GM13976 (cell line): Measurements from ENCODE around the gene ZSWIM6.

ENCODE experiments used
- DNase-seq: peaks from one replicate; pipeline ENCODE4 v3.0.0; 2012; ENCODE audit warnings: low spot score
- in situ Hi-C: fragments of 300-500 bp; cut with MboI; formaldehyde crosslinking; loops from one replicate; pipeline ENCODE4 v1.12.0; 2022; ENCODE audit warnings: low sequenced_read_pairs, mixed read lengths, inconsistent platforms; ENCODE audit not compliant: unreplicated experiment
- TF ChIP-seq, protein P1 (sequence below): IDR thresholded peaks from 2 replicates; pipeline ENCODE4 v1.5.1; 2012; ENCODE audit warnings: borderline replicate concordance, mild to moderate bottlenecking; ENCODE audit not compliant: insufficient read depth; ENCODE audit errors: extremely low read depth, missing control alignments, control extremely low read depth

ZSWIM6 gene

DNA sequence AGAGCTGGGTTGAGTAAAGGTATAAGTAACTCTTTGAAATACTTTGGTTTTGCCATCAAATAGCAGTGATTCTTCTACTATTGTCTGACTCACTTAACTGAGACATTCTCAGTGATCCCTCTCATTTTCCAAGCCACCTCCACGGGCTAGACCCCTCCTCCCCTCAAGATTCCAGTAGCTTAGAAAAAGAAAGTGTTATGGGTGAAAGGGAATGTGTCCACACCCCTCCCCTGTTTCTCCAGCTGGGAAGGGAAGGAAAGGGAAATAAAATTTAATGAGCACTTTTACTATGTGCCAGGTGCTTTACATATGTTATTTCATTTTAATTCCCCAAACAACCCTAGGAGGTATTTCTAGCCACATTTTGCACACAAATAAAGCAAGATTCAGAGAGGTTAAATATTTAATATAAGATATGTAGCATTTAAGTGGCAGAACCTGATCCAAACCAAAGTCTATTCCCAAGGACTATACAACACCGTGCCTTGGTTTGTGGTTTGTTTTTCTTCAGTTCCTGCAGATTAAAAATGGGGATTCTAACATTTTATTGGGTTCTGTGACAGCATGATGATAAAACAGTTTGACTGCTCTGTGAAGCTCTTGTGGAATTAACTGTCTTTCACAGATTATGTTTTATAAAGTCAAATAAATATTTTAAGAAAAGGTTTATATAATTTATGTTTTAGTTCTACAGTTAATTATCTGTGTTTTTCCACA, 135.9 kb downstream of the ZSWIM6 start:
- in situ Hi-C loops: no loop called here
- no peak for DNase-seq
- TF ChIP-seq, protein P1, sequence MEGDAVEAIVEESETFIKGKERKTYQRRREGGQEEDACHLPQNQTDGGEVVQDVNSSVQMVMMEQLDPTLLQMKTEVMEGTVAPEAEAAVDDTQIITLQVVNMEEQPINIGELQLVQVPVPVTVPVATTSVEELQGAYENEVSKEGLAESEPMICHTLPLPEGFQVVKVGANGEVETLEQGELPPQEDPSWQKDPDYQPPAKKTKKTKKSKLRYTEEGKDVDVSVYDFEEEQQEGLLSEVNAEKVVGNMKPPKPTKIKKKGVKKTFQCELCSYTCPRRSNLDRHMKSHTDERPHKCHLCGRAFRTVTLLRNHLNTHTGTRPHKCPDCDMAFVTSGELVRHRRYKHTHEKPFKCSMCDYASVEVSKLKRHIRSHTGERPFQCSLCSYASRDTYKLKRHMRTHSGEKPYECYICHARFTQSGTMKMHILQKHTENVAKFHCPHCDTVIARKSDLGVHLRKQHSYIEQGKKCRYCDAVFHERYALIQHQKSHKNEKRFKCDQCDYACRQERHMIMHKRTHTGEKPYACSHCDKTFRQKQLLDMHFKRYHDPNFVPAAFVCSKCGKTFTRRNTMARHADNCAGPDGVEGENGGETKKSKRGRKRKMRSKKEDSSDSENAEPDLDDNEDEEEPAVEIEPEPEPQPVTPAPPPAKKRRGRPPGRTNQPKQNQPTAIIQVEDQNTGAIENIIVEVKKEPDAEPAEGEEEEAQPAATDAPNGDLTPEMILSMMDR: no peak

DNA sequence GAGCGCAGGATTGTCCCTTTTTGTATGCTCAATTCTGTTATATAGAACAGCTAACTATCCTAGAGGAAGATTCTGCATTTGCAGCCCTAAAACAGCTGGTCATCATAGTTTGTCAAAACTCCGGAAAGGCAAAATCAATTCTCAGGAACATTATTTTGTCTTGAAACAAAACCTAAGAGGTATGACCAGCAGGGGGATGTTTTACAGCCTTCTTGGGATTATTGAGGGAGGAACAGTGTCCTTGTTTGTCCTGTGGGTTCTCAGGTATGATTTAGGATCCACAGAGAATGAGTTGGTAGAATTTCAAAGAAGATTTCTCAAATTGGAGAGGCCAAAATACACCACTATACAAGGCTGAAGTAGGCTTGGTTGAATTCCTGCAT, 136.4 kb downstream of the ZSWIM6 start:
- in situ Hi-C loops: no loop called here
- TF ChIP-seq, protein P1: no peak

GRCh38 chr5:61471352-61471751, 139.3 kb downstream of the ZSWIM6 start:
- no peak for DNase-seq
- TF ChIP-seq, protein P1: no peak
- in situ Hi-C loops: no loop called here

More for the DNA sequence above, 136.4 kb downstream of the ZSWIM6 start:
- no peak for DNase-seq

DNA sequence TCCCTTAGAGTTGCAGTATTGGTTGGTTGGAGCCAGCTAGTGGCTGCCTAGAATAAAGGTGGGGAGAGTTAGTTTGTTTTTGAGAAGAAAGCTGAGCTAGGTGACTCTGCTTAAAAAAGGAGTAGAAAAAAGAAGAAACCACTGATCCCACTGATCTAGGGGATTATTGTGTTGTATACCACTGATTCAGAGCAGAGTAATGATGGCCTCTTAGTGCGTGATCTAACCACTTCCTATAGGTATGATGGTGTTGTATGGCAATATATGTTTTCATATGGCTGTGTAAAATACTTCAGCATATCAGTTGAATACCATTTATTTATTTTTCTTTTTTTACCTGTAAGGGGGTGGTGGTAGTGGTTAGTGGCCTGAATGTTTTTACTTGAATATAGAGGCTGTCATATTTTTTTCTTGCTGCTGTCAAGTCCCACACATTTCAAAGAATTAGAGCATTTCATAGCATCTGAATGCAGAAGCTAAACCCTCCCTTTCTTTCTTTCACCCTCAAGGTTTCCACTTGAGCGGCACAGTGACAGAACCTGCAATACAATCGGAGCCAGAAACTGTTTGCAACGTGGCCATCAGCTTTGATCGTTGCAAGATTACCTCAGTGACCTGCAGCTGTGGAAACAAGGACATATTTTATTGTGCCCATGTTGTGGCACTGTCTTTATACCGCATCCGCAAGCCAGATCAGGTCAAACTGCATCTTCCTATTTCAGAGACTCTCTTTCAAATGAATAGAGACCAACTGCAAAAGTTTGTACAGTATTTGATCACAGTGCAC, 140.3 kb downstream of the ZSWIM6 start:
- in situ Hi-C loops: no loop called here
- no peak for DNase-seq
- TF ChIP-seq, protein P1: no peak

DNA sequence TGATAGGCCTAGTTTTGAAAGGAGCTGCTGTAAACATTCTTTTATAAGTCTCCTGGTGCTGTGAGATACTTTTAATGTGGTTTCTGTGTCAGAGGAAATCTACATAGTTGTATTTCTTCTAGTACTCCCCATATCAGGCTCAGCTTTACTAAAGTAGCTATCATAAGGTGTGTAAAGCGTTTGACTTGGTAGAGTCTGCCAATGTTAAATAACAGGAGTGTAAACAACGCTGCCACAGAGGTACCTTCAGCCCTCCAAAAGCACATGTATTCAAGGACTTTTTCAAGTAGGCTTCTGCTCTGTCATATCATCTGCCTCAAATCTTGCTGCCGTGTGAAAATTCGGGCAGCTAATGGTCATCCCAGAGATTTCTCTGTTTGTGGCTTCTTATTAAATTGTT, 142.7 kb downstream of the ZSWIM6 start:
- TF ChIP-seq, protein P1: no peak
- in situ Hi-C loops: no loop called here
- no peak for DNase-seq

DNA sequence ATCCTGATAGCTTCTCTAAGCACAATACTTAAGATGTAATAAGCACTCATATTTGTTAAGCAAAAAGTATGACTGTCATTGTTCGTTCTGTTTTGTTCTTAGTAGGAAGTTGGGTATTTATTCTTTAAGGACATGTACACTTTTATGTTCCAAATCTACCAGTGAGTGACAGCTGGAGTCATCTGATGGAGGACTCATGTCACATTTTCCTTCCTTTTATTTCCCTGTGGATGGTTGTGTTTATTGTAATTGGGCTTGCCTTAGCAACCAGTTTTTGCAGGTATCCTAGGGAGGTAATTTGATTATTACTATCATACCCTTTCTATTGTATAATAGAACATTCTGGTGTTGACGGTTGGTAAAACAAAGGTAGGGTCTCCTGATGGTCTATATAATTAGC, 145.7 kb downstream of the ZSWIM6 start:
- TF ChIP-seq, protein P1: no peak
- in situ Hi-C loops: no loop called here
- no peak for DNase-seq
